ENCODE measurements around the gene CIT.

- TF ChIP-seq GATA2 (IDR thresholded peaks at IDR 0.05; ENCODE audit: low read depth, low read length) (no peak), GATA3 (IDR thresholded peaks at IDR 0.05; ENCODE audit: low read depth, low read length) (no peak)
Observed at GRCh38 chr12:119710374-119710964, 166.7 kb downstream of the CIT start.

All from SH-SY5Y (cell line).